Mammary epithelial cell (primary cell): ENCODE data around the gene CADM2.

Experiments
- EZH2 ChIP-seq: IDR thresholded peaks from 2 replicates; pipeline ENCODE4 v1.6.1; 2012; ENCODE audit warnings: low read length, inconsistent platforms, borderline replicate concordance
- TF ChIP-seq, protein P1 (sequence below), 2 donors: IDR thresholded peaks in 1 of 2; conservative IDR thresholded peaks in 1 of 2; 2 replicates each; pipeline ENCODE4 v1.5.1; 2011 to 2012; ENCODE audit warnings: inconsistent platforms in 2 of 2, low read length in 2 of 2, mild to moderate bottlenecking in 2 of 2, control low read depth in 1 of 2, low read depth in 1 of 2; ENCODE audit not compliant: insufficient read depth in 1 of 2; ENCODE audit errors: extremely low read depth in 1 of 2

DNA sequence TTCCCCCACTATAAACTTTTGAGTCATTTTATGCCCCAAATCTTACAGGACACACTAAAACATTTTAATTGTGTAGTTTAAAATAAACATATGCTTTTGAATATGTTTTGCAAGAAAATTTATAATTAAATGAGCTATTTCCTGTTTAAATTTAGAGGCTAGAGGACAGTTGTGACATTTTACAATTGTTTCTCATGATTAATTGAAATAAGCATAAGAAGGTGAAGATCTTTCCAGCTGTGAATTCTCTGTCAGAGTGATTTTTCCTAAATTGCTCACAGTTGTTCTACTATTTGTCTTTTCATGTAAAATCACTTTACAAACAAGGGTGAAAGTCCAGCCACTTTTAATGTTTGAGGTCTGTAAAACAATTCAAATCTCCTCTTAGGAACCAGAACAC, 892.3 kb downstream of the CADM2 start:
- TF ChIP-seq, protein P1, sequence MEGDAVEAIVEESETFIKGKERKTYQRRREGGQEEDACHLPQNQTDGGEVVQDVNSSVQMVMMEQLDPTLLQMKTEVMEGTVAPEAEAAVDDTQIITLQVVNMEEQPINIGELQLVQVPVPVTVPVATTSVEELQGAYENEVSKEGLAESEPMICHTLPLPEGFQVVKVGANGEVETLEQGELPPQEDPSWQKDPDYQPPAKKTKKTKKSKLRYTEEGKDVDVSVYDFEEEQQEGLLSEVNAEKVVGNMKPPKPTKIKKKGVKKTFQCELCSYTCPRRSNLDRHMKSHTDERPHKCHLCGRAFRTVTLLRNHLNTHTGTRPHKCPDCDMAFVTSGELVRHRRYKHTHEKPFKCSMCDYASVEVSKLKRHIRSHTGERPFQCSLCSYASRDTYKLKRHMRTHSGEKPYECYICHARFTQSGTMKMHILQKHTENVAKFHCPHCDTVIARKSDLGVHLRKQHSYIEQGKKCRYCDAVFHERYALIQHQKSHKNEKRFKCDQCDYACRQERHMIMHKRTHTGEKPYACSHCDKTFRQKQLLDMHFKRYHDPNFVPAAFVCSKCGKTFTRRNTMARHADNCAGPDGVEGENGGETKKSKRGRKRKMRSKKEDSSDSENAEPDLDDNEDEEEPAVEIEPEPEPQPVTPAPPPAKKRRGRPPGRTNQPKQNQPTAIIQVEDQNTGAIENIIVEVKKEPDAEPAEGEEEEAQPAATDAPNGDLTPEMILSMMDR (conservative IDR thresholded peaks at IDR 0.05 in 1 of 2, IDR thresholded peaks at IDR 0.05 in 1 of 2; ENCODE audit: extremely low read depth in 1 of 2, insufficient read depth in 1 of 2, low read depth in 1 of 2, low read length in 2 of 2) = no peak
- TF ChIP-seq EZH2 = no peak
